Stimulated activated CD4-positive, alpha-beta T cell treated with anti-CD3 and anti-CD28 coated beads, Interleukin-12 subunit alpha, Interleukin-12 subunit beta, amount 100 ng/mL, for 4 hours (primary cell): ENCODE data around the gene DYNC1H1.
"Not testable (repeated sequence)": the region's sequence is repeated elsewhere in the genome, so short reads cannot be mapped to it uniquely, and the experiment has no call there.

Experiments used
- DNase-seq: peaks from one replicate; pipeline ENCODE4 v3.0.0-alpha.2; 2020

The DYNC1H1 gene

GRCh38 chr14:101965770-101966722 is 1.7 kb downstream of the DYNC1H1 start:
- no peak for DNase-seq

GRCh38 chr14:101966742-101967141 is 2.4 kb downstream of the DYNC1H1 start:
- no peak for DNase-seq

DNA sequence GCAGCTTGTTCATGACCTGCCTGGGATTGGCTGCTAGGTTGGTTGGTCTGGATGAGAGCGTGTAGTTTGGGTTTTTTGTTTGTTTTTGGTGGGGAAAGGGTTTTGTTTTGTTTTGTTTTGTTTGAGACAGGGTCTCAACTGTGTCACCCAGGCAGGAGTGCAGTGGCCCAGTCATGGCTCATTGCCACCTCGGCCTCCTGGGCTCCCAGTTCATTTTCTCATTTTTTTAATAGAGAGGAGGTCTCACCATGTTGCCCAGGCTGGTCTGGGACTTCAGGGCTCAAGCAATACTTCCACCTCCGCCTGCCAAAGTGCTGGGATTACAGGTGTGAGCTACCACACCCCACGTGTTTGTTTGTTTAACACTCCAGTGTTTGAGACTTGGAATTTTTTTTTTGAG is 3.8 kb downstream of the DYNC1H1 start:
- DNase-seq = no peak

GRCh38 chr14:101969481-101969880 is 5.1 kb downstream of the DYNC1H1 start:
- DNase-seq = no peak

GRCh38 chr14:101970830-101971400 is 6.5 kb downstream of the DYNC1H1 start:
- DNase-seq = no peak

- DNase-seq = not testable (repeated sequence)
These were observed 7.1 kb downstream of the DYNC1H1 start for GRCh38 chr14:101971458-101971857.

DNA sequence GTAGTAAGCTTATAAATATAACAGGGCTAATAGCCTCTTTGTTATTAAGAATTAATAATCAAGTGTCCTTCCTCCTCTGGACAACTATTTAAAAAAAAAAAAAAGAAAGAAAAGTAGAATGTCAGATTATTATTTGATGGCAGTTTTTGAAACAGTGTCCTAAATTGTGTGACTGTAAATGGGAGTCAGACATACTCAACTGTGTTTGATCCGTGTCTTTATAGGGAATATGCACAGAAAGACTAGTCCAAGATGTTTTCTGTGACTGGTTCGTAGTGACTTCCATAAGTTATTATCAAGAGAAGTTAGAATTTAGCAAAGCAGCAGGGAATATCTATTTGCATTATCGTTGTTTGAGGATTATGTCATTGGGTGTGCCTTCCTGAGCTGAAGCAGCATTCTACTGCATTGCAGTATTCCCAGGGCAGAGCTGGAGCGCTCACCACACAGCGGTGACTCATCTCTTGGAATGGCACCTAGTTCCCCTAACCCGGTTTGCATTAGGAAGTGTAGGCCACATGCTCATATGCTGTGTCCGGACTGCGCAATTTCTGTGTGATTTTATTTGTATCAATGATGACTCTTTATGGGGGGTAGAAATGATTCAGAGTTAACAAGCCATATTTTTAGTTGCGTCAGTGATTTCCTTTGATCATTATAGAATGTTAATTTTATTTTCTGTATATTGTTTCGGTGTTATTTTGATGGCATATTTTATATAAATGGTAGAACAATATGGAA is 7.9 kb downstream of the DYNC1H1 start:
- DNase-seq = no peak

DNA sequence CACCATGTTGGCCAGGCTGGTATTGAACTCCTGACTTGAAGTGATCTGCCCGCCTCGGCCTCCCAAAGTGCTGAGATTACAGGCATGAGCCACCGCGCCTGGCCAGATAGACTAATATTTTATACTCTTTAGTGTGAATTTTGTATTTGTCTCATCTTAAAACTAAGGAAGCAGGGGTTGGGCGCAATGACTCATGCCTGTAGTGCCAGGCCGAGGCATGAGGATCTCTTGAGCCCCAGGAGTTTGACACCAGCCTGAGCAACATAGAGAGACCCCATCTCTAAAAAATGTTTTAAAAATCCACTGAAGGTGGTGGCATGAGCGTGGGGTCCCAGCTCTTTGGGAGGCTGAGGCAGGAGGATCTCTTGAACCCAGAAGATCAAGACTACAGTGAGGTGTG is 9.0 kb downstream of the DYNC1H1 start:
- no peak for DNase-seq

- DNase-seq = no peak
These were observed 10.9 kb downstream of the DYNC1H1 start for GRCh38 chr14:101975231-101975630.

GRCh38 chr14:101977311-101978071 is 13.1 kb downstream of the DYNC1H1 start:
- DNase-seq = no peak

DNA sequence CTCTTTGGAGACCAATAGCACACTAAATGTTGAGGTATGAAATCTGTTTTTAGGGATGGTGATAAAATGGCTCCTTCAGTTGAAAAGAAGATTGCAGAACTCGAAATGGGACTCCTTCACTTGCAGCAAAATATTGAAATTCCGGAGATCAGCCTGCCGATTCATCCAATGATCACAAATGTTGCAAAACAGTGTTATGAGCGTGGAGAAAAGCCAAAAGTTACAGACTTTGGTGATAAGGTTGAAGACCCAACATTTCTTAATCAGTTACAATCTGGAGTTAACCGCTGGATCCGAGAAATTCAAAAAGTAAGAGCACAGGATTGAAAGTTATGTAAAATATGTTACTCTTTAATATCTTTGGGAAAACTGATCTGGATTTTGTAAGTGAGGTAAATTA is 15.3 kb downstream of the DYNC1H1 start:
- DNase-seq = no peak

- no peak for DNase-seq
These were observed 15.9 kb downstream of the DYNC1H1 start for GRCh38 chr14:101980251-101980650.

- no peak for DNase-seq
These were observed 16.3 kb downstream of the DYNC1H1 start for GRCh38 chr14:101980700-101981099.

DNA sequence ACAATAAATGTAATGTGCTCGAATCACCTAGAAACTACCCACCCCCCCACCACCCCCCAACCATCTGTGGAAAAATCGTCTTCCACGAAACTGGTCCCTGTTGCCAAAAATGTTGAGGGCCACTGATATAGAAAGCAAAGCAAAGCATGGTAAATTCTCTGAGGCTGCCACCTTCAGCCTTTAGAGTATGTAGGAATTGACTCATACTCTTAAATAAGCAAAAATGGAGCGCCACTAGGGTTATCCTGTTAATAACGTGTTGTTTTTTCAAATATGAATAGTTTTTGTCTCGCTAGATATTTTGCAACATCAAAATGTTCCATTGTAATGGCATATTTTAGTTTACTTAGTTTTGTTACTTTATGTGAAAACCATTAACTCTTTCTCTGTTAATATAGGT is 18.2 kb downstream of the DYNC1H1 start:
- DNase-seq = no peak

DNA sequence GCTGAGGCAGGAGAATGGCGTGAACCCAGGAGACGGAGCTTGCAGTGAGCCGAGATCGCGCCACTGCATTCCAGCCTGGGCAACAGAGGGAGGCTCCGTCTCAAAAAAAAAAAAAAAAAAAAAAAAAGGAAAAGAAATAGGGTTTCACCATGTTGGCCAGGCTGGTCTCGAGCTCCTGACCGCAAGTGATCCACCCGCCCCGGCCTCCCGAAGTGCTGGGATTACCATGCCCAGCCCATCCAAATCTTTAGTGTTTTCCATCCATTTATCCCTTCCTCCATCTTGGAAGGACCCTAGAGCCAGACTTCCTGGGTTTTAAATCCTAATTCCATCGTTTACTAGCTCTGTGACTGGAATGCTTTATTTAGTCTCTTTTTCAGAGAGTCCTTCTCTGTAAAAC is 20.5 kb downstream of the DYNC1H1 start:
- DNase-seq = not testable (repeated sequence)

- no peak for DNase-seq
These were observed 21.6 kb downstream of the DYNC1H1 start for GRCh38 chr14:101985957-101986356.

DNA sequence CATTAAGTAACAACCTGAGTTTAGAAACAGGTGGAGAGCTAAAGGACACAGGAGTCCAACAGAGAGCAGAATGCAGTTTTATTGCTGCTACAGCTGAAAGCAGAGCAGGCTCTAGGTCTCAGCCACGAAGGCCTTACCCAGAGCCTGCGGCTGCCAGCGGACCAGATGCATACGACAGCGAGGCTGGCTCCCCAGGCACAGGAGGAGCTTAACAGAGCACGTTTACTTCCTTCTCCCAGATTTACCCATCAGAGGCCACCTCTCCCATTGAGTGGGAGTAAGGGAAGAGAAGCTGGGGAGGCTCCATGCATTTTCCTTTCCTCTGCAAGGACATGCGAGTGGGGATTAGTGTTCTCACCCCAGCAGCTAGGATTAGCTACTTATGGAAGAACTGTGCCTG is 22.6 kb downstream of the DYNC1H1 start:
- no peak for DNase-seq

DNA sequence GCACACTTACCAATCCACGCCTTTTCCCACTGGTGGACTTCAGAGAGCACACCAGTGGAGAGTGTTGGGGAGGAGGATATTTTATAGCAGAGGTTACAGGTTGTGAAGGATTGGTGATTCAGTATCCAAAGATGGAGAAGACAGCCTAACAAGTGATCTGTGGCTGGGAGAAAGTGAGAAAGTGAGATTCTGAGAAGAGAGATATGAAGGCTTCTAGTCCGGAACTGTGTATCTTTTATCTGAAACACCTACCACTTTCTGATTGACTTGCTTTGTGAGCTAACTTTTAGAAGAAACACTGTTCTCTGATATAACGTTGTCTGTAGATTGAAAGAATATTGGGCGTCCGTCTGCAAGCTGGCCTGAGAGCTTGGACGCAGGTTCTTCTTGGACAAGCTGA is 24.0 kb downstream of the DYNC1H1 start:
- no peak for DNase-seq

- DNase-seq = no peak
These were observed 27.0 kb downstream of the DYNC1H1 start for GRCh38 chr14:101991352-101991751.

GRCh38 chr14:101992708-101993107 is 28.3 kb downstream of the DYNC1H1 start:
- no peak for DNase-seq

DNA sequence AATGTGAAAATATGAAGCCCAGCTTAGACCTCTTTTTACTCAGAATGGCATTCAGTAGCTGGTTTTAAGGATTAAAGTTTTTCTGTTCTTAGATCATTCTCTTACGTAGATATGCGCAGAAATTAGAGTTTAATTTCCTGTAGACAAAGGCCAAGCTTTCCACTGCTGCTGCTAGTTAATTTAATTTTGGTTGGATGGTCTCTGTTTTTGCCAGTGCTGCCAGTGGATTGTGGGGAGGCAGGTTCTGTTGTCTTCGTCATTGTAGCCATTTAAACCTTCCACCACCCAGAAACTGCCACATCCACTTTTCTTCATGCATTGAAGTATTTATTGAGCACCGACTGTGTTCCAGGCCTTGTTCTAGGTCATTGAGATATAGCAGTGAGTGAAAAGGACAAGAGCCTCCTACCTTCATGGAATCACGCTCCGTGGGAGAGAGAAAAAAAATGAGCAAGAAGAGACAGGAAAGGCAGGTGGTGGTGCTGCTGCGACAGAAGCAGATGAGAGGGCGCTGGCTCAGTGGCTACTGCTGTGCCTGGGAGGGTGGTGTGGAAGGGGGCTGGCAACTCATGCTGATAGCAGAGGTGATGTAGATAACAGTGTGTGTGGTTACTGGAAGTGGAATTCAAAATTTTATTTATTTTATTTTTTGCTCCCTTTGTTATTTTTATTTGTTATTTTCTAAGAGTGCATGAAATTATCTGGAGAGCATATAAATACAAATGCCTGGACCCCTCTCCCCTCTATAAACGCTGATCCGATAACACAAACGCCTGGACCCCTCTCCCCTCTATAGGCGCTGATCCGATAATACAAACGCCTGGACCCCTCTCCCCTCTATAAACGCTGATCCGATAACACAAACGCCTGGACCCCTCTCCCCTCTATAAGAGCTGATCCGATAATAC is 33.3 kb downstream of the DYNC1H1 start:
- no peak for DNase-seq

GRCh38 chr14:102000902-102001301 is 36.5 kb downstream of the DYNC1H1 start:
- no peak for DNase-seq
